Fibroblast of the aortic adventitia (primary cell): ENCODE data around the gene USP17L12. TPM values are rescaled to one million over a fixed set of nuclear protein-coding genes. Genes with fewer than 3 reads are reported as not detected.

Experiments used
- total RNA-seq: library from RNA; depleted of rRNA; stranded (reverse); fragments of >200 nt; gene quantifications from 2 replicates; pipeline ENCODE4 v1.2.3, GENCODE V29; 2012; ENCODE audit warnings: low replicate concordance

The USP17L12 gene
- total RNA-seq, 1 donor = not detected

Other genes with a start within 250 kb of the USP17L12 start
- not detected in 2 replicates for gene FAM90A26, start 49.7 kb upstream of the USP17L12 start, total RNA-seq
- not detected in 2 replicates for gene USP17L10, start 9.5 kb upstream of the USP17L12 start, total RNA-seq
- gene USP17L11, start 4.7 kb upstream of the USP17L12 start, total RNA-seq = not detected in 2 replicates
- not detected in 2 replicates for gene USP17L13, start 4.7 kb downstream of the USP17L12 start, total RNA-seq
- gene USP17L15, start 14.2 kb downstream of the USP17L12 start, total RNA-seq = not detected in 2 replicates
- not detected in 2 replicates for gene USP17L17, start 23.7 kb downstream of the USP17L12 start, total RNA-seq
- not detected in 2 replicates for gene USP17L18, start 28.5 kb downstream of the USP17L12 start, total RNA-seq
- not detected in 2 replicates for gene USP17L19, start 33.2 kb downstream of the USP17L12 start, total RNA-seq
- not detected in 2 replicates for gene USP17L20, start 38.0 kb downstream of the USP17L12 start, total RNA-seq
- not detected in 2 replicates for gene USP17L21, start 42.7 kb downstream of the USP17L12 start, total RNA-seq
- not detected in 2 replicates for gene USP17L22, start 47.5 kb downstream of the USP17L12 start, total RNA-seq
- not detected in 2 replicates for gene USP17L24, start 105.0 kb downstream of the USP17L12 start, total RNA-seq
- not detected in 2 replicates for gene USP17L25, start 109.8 kb downstream of the USP17L12 start, total RNA-seq
- not detected in 2 replicates for gene USP17L26, start 114.5 kb downstream of the USP17L12 start, total RNA-seq
- gene USP17L5, start 119.3 kb downstream of the USP17L12 start, total RNA-seq = not detected in 2 replicates
- not detected in 2 replicates for gene USP17L27, start 124.0 kb downstream of the USP17L12 start, total RNA-seq
- gene USP17L28, start 128.7 kb downstream of the USP17L12 start, total RNA-seq = not detected in 2 replicates
- not detected in 2 replicates for gene USP17L29, start 133.5 kb downstream of the USP17L12 start, total RNA-seq
- not detected in 2 replicates for gene USP17L30, start 143.0 kb downstream of the USP17L12 start, total RNA-seq
- not detected in 2 replicates for gene DEFB131A, start 224.3 kb downstream of the USP17L12 start, total RNA-seq